Sigmoid colon (tissue), 7 donors: ENCODE results near the gene FGG. TPM values are rescaled to one million over a fixed set of nuclear protein-coding genes. Genes with fewer than 3 reads are reported as not detected.

ENCODE experiments used
- DNase-seq: peaks from one replicate; pipeline ENCODE4 v3.0.0-alpha.2; 2019
- H3K27ac ChIP-seq, 4 donors: fragments of 200-600 bp; sonication (generic); one replicate each; pipeline ENCODE4 v1.5.1; 2016 to 2019; ENCODE audit warnings: mild to moderate bottlenecking in 1 of 4
- H3K27me3 ChIP-seq, 3 donors: fragments of 200-600 bp; sonication (generic); one replicate each; pipeline ENCODE4 v1.5.1; 2019; ENCODE audit warnings: mild to moderate bottlenecking in 1 of 3
- H3K36me3 ChIP-seq, 4 donors: fragments of 200-600 bp; sonication (generic); one replicate each; pipeline ENCODE4 v1.5.1; 2016 to 2019
- H3K4me1 ChIP-seq, 4 donors: fragments of 200-600 bp; sonication (generic); one replicate each; pipeline ENCODE4 v1.5.1; 2017 to 2019
- H3K4me3 ChIP-seq, 4 donors: fragments of 200-600 bp; sonication (generic); one replicate each; pipeline ENCODE4 v1.5.1; 2017 to 2019; ENCODE audit warnings: mild to moderate bottlenecking in 2 of 4, moderate library complexity in 1 of 4
- H3K9me3 ChIP-seq, 4 donors: fragments of 200-600 bp in 3 of 4; sonication (generic) in 3 of 4; one replicate each; pipeline versions ENCODE4 v1.5.1 to v1.6.1; 2013 to 2019
- EP300 ChIP-seq, 4 donors: sonication (generic); formaldehyde crosslinking; IDR thresholded peaks; one replicate each; pipeline ENCODE4 v1.6.1; 2017; ENCODE audit warnings: antibody characterized with exemption in 4 of 4
- POLR2A ChIP-seq, 2 donors: fragments of 450-650 bp; IDR thresholded peaks; one replicate each; pipeline ENCODE4 v1.6.1; 2016; ENCODE audit warnings: antibody characterized with exemption in 2 of 2, mild to moderate bottlenecking in 2 of 2, moderate library complexity in 2 of 2
- POLR2AphosphoS5 ChIP-seq, 4 donors: sonication (generic); formaldehyde crosslinking; IDR thresholded peaks; one replicate each; pipeline ENCODE4 v1.6.1; 2017; ENCODE audit warnings: antibody characterized with exemption in 4 of 4
- WGBS, 2 donors: extraction: QIAGEN DNeasy Blood & Tissue Kit; methylation state at CpG; one replicate each; pipeline ENCODE4 v1.1.7; 2013; 5-methylcytosine and 5-hydroxymethylcytosine counted together
- intact Hi-C: fragments of 100-400 bp; cut with DNase I; formaldehyde crosslinking; loops from one replicate; pipeline ENCODE4 v1.15.1; 2023
- polyA plus RNA-seq, 3 donors: library from polyadenylated mRNA; stranded (reverse); fragments of 200-250 nt; gene quantifications; one replicate each; pipeline ENCODE4 v1.2.3, GENCODE V29; 2013
- total RNA-seq, 4 donors: library from RNA; depleted of rRNA; stranded (reverse); fragments of >200 nt; gene quantifications; one replicate each; pipeline ENCODE4 v1.1.0, GENCODE V29; 2016
- TF ChIP-seq, protein P1 (sequence below), 4 experiments: fragments of 450-650 bp in 3 of 4; fragments of 200-600 bp in 1 of 4; IDR thresholded peaks; one replicate each; pipeline ENCODE4 v1.5.1; 2016 to 2019; ENCODE audit warnings: antibody characterized with exemption in 4 of 4, mild to moderate bottlenecking in 3 of 4, moderate library complexity in 2 of 4
- donor health status: healthy with polysubstance abuse.
- donor health status: Bipolar disorder and iron deficiency.
- donor health status: healthy.

Gene FGG
- total and polyA plus RNA-seq, 7 donors: 0.22 TPM; not detected in 6

- DNase-seq: no peak
- 47 to 88% methylated on average over 2 of the region's 2 CpGs for WGBS, 2 donors
- Histone ChIP-seq H3K36me3 (no peaks in the 10 kb centered on the region), H3K27ac (no peak overlapping the region), H3K4me1 (no peaks in the 10 kb centered on the region), H3K27me3 (no peaks in the 10 kb centered on the region), H3K4me3 (no peak overlapping the region), H3K9me3 (no peaks in the 10 kb centered on the region)
- intact Hi-C loops: no loop called here
- no peak for TF ChIP-seq POLR2AphosphoS5 (IDR thresholded peaks at IDR 0.05)
- TF ChIP-seq, protein P1, sequence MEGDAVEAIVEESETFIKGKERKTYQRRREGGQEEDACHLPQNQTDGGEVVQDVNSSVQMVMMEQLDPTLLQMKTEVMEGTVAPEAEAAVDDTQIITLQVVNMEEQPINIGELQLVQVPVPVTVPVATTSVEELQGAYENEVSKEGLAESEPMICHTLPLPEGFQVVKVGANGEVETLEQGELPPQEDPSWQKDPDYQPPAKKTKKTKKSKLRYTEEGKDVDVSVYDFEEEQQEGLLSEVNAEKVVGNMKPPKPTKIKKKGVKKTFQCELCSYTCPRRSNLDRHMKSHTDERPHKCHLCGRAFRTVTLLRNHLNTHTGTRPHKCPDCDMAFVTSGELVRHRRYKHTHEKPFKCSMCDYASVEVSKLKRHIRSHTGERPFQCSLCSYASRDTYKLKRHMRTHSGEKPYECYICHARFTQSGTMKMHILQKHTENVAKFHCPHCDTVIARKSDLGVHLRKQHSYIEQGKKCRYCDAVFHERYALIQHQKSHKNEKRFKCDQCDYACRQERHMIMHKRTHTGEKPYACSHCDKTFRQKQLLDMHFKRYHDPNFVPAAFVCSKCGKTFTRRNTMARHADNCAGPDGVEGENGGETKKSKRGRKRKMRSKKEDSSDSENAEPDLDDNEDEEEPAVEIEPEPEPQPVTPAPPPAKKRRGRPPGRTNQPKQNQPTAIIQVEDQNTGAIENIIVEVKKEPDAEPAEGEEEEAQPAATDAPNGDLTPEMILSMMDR (IDR thresholded peaks at IDR 0.05): no peak
- no peak for TF ChIP-seq POLR2A (IDR thresholded peaks at IDR 0.05)
- TF ChIP-seq EP300 (IDR thresholded peaks at IDR 0.05): no peak
These were observed 18.6 kb downstream of the FGG start for GRCh38 chr4:154593868-154594267.

GRCh38 chr4:154591890-154592289 lies 20.6 kb downstream of the FGG start:
- WGBS, 2 donors: 83 to 88% methylated on average over 3 of the region's 3 CpGs
- intact Hi-C loops: no loop called here
- no peak overlapping the region for H3K27ac ChIP-seq
- no peaks in the 10 kb centered on the region for H3K27me3 ChIP-seq
- DNase-seq: no peak
- H3K36me3 ChIP-seq: no peaks in the 10 kb centered on the region
- H3K9me3 ChIP-seq: no peaks in the 10 kb centered on the region
- TF ChIP-seq, protein P1 (IDR thresholded peaks at IDR 0.05): no peak
- TF ChIP-seq POLR2AphosphoS5 (IDR thresholded peaks at IDR 0.05): no peak
- TF ChIP-seq EP300 (IDR thresholded peaks at IDR 0.05): no peak
- TF ChIP-seq POLR2A (IDR thresholded peaks at IDR 0.05): no peak
- no peak overlapping the region for H3K4me3 ChIP-seq
- no peaks in the 10 kb centered on the region for H3K4me1 ChIP-seq

- DNase-seq: no peak
- Histone ChIP-seq H3K4me1 (no peaks in the 10 kb centered on the region), H3K27ac (no peak within 1 kb of the TSS), H3K36me3 (no peaks in the 10 kb centered on the region), H3K27me3 (no peaks in the 10 kb centered on the region), H3K9me3 (no peaks in the 10 kb centered on the region), H3K4me3 (no peak within 1 kb of the TSS)
- TF ChIP-seq, protein P1 (IDR thresholded peaks at IDR 0.05): no peak
- no peak for TF ChIP-seq POLR2A (IDR thresholded peaks at IDR 0.05)
- no peak for TF ChIP-seq EP300 (IDR thresholded peaks at IDR 0.05)
- no peak for TF ChIP-seq POLR2AphosphoS5 (IDR thresholded peaks at IDR 0.05)
- WGBS, 2 donors: 16 to 70% methylated on average over 3 of the region's 3 CpGs
- intact Hi-C loops: no loop called here
These were observed 22.0 kb downstream of the FGG start, which contains the start of gene FGA for GRCh38 chr4:154590329-154591006. TSS of gene FGA (minus strand) at chr4:154590742. CDS start at chr4:154590687, 55 bp downstream.

DNA sequence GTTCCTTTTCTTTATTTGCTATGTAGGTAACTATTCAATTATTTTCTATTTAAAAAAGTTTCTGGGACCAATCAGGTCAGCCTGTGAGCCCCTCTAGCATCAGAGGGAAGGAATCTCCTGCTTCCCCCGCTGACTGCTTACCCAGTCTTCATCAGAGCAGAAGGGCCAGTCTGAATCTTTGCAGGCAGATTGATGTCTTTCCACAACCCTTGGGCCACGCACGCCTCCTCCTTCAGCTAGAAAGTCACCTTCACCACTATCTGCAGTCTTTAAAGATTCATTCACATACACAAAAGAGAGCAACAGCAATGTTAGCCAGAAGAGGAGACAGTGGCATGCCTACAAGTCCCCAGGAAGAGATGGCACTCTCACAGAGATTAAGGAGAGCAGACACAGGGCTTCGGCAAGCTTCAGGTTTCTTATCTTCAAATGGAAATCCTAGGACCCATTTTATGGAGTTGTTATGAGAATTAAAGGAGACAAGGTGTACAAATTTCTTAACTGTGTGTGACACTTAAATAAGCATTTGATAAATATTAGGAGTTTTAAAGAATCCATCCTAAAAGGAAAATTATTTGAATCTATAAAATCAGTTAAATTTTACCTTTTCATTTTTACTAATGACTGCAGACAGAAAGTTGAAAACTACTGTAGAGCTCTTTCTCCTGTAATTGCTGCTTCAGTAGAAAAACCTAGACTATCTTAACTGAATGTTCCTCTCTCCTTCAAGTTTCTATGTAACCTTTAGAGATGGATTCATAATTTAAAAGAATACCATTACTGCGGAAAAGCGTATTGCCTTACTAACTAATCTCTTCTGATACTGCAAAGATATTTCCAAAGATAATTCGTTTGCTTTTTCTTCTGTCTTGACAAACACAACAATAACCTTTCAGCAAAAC lies 22.9 kb downstream of the FGG start:
- Histone ChIP-seq H3K36me3 (no peaks in the 10 kb centered on the region), H3K4me1 (no peaks in the 10 kb centered on the region), H3K4me3 (no peak overlapping the region), H3K27ac (no peak overlapping the region), H3K27me3 (no peaks in the 10 kb centered on the region), H3K9me3 (no peaks in the 10 kb centered on the region)
- intact Hi-C loops: no loop called here
- WGBS, 2 donors: 82 to 83% methylated on average over 7 of the region's 7 CpGs
- no peak for TF ChIP-seq POLR2A (IDR thresholded peaks at IDR 0.05)
- TF ChIP-seq EP300 (IDR thresholded peaks at IDR 0.05): no peak
- no peak for TF ChIP-seq POLR2AphosphoS5 (IDR thresholded peaks at IDR 0.05)
- TF ChIP-seq, protein P1 (IDR thresholded peaks at IDR 0.05): no peak
- DNase-seq: no peak
